ENCODE measurements around the gene NAALADL2.

Gene NAALADL2

GRCh38 chr3:174821477-174821876, 37.7 kb upstream of the NAALADL2 start:
- no peaks in the 10 kb centered on the region for H3K9me3 Mint-ChIP-seq

GRCh38 chr3:174822320-174822719, 36.8 kb upstream of the NAALADL2 start:
- Mint-ChIP-seq H3K4me3 (no peak overlapping the region), H3K36me3 (ENCODE audit: low read depth) (no peaks in the 10 kb centered on the region), H3K4me1 (no peaks in the 10 kb centered on the region), H3K27ac (no peak overlapping the region), H3K9me3 (no peaks in the 10 kb centered on the region), H3K27me3 (ENCODE audit: low read depth) (no peaks in the 10 kb centered on the region)
- TF ChIP-seq CTCF (IDR thresholded peaks at IDR 0.05; ENCODE audit: unreplicated experiment in 3 of 3) = no peak

More at GRCh38 chr3:174821477-174821876, 37.7 kb upstream of the NAALADL2 start:
- H3K27me3 Mint-ChIP-seq (ENCODE audit: low read depth) = no peaks in the 10 kb centered on the region
- no peak for TF ChIP-seq CTCF (IDR thresholded peaks at IDR 0.05; ENCODE audit: unreplicated experiment in 3 of 3)
- no peak overlapping the region for H3K4me3 Mint-ChIP-seq
- no peaks in the 10 kb centered on the region for H3K4me1 Mint-ChIP-seq
- no peak overlapping the region for H3K27ac Mint-ChIP-seq
- no peaks in the 10 kb centered on the region for H3K36me3 Mint-ChIP-seq (ENCODE audit: low read depth)

GRCh38 chr3:174826069-174826468, 33.1 kb upstream of the NAALADL2 start:
- Mint-ChIP-seq H3K4me3 (no peak overlapping the region), H3K27ac (no peak overlapping the region), H3K27me3 (ENCODE audit: low read depth) (no peaks in the 10 kb centered on the region), H3K36me3 (ENCODE audit: low read depth) (no peaks in the 10 kb centered on the region), H3K9me3 (no peaks in the 10 kb centered on the region), H3K4me1 (no peaks in the 10 kb centered on the region)
- TF ChIP-seq CTCF (IDR thresholded peaks at IDR 0.05; ENCODE audit: unreplicated experiment in 3 of 3) = no peak

- no peak for TF ChIP-seq CTCF (IDR thresholded peaks at IDR 0.05; ENCODE audit: unreplicated experiment in 3 of 3)
- H3K27ac Mint-ChIP-seq = no peak overlapping the region
- H3K9me3 Mint-ChIP-seq = no peaks in the 10 kb centered on the region
- no peaks in the 10 kb centered on the region for H3K27me3 Mint-ChIP-seq (ENCODE audit: low read depth)
- no peaks in the 10 kb centered on the region for H3K36me3 Mint-ChIP-seq (ENCODE audit: low read depth)
- peaks cover 4% of the 10 kb centered on the region for H3K4me1 Mint-ChIP-seq
- H3K4me3 Mint-ChIP-seq = no peak overlapping the region
Observed at GRCh38 chr3:174844746-174845145, 14.4 kb upstream of the NAALADL2 start.

GRCh38 chr3:174846055-174846454, 13.1 kb upstream of the NAALADL2 start:
- Mint-ChIP-seq H3K4me3 (no peak overlapping the region), H3K27ac (no peak overlapping the region), H3K27me3 (ENCODE audit: low read depth) (no peaks in the 10 kb centered on the region), H3K36me3 (ENCODE audit: low read depth) (no peaks in the 10 kb centered on the region), H3K4me1 (no peaks in the 10 kb centered on the region), H3K9me3 (peaks cover 3% of the 10 kb centered on the region)
- no peak for TF ChIP-seq CTCF (IDR thresholded peaks at IDR 0.05; ENCODE audit: unreplicated experiment in 3 of 3)

- H3K9me3 Mint-ChIP-seq = peaks cover 5% of the 10 kb centered on the region
- H3K4me3 Mint-ChIP-seq = no peak overlapping the region
- no peak overlapping the region for H3K27ac Mint-ChIP-seq
- peaks cover 3% of the 10 kb centered on the region for H3K4me1 Mint-ChIP-seq
- TF ChIP-seq CTCF (IDR thresholded peaks at IDR 0.05; ENCODE audit: unreplicated experiment in 3 of 3) = no peak
- H3K27me3 Mint-ChIP-seq (ENCODE audit: low read depth) = no peaks in the 10 kb centered on the region
- no peaks in the 10 kb centered on the region for H3K36me3 Mint-ChIP-seq (ENCODE audit: low read depth)
Observed at GRCh38 chr3:174854987-174855386, 4.1 kb upstream of the NAALADL2 start.
